Tibial artery (tissue), 4 donors: ENCODE data around the gene CCDC170.

ENCODE experiments used
- DNase-seq, 2 donors: peaks; one replicate each; pipeline ENCODE4 v3.0.0-alpha.2; 2019
- H3K27ac ChIP-seq, 2 donors: fragments of 200-600 bp; sonication (generic) in 1 of 2; 1 replicate in 1 of 2; 2 replicates in 1 of 2; pipeline ENCODE4 v1.5.1; 2018 to 2019; ENCODE audit warnings: mild to moderate bottlenecking in 1 of 2
- H3K27me3 ChIP-seq, 2 donors: fragments of 200-600 bp; sonication (generic) in 1 of 2; one replicate each; pipeline versions ENCODE4 v1.5.1 to v1.6.0; 2016 to 2019
- H3K36me3 ChIP-seq, 3 donors: fragments of 200-600 bp; sonication (generic) in 2 of 3; one replicate each; pipeline ENCODE4 v1.5.1; 2016 to 2019; ENCODE audit warnings: mild to moderate bottlenecking in 2 of 3
- H3K4me1 ChIP-seq, 4 donors: fragments of 200-600 bp; sonication (generic) in 2 of 4; 1 replicate in 3 of 4; 2 replicates in 1 of 4; pipeline ENCODE4 v1.5.1; 2016 to 2019
- H3K4me3 ChIP-seq, 2 donors: fragments of 200-600 bp; sonication (generic) in 1 of 2; 1 replicate in 1 of 2; 2 replicates in 1 of 2; pipeline ENCODE4 v1.5.1; 2018 to 2019; ENCODE audit warnings: mild to moderate bottlenecking in 2 of 2
- H3K9me3 ChIP-seq, 3 donors: fragments of 200-600 bp; sonication (generic) in 1 of 3; one replicate each; pipeline ENCODE4 v1.5.1; 2016 to 2019
- intact Hi-C: fragments of 100-400 bp; cut with DNase I; formaldehyde crosslinking; loops from one replicate; pipeline ENCODE4 v1.15.0; 2023; ENCODE audit warnings: low total_unique reads
- TF ChIP-seq, protein P1 (sequence below), 2 experiments: fragments of 200-600 bp in 1 of 2; fragments of 450-650 bp in 1 of 2; IDR thresholded peaks; one replicate each; pipeline ENCODE4 v1.5.1; 2017 to 2019; ENCODE audit warnings: antibody characterized with exemption in 2 of 2, mild to moderate bottlenecking in 1 of 2, moderate library complexity in 1 of 2

CCDC170 gene

GRCh38 chr6:151464702-151465101 is 29.1 kb upstream of the CCDC170 start:
- Histone ChIP-seq H3K4me1 (no peaks in the 10 kb centered on the region), H3K27ac (no peak overlapping the region), H3K27me3 (no peaks in the 10 kb centered on the region), H3K9me3 (no peaks in the 10 kb centered on the region), H3K36me3 (peaks cover 19 to 46% (median 30%) of the 10 kb centered on the region in 3 donors), H3K4me3 (no peak overlapping the region)
- TF ChIP-seq, protein P1, sequence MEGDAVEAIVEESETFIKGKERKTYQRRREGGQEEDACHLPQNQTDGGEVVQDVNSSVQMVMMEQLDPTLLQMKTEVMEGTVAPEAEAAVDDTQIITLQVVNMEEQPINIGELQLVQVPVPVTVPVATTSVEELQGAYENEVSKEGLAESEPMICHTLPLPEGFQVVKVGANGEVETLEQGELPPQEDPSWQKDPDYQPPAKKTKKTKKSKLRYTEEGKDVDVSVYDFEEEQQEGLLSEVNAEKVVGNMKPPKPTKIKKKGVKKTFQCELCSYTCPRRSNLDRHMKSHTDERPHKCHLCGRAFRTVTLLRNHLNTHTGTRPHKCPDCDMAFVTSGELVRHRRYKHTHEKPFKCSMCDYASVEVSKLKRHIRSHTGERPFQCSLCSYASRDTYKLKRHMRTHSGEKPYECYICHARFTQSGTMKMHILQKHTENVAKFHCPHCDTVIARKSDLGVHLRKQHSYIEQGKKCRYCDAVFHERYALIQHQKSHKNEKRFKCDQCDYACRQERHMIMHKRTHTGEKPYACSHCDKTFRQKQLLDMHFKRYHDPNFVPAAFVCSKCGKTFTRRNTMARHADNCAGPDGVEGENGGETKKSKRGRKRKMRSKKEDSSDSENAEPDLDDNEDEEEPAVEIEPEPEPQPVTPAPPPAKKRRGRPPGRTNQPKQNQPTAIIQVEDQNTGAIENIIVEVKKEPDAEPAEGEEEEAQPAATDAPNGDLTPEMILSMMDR (IDR thresholded peaks at IDR 0.05), result no peak
- intact Hi-C loops, result no loop called here
- no peak for DNase-seq

DNA sequence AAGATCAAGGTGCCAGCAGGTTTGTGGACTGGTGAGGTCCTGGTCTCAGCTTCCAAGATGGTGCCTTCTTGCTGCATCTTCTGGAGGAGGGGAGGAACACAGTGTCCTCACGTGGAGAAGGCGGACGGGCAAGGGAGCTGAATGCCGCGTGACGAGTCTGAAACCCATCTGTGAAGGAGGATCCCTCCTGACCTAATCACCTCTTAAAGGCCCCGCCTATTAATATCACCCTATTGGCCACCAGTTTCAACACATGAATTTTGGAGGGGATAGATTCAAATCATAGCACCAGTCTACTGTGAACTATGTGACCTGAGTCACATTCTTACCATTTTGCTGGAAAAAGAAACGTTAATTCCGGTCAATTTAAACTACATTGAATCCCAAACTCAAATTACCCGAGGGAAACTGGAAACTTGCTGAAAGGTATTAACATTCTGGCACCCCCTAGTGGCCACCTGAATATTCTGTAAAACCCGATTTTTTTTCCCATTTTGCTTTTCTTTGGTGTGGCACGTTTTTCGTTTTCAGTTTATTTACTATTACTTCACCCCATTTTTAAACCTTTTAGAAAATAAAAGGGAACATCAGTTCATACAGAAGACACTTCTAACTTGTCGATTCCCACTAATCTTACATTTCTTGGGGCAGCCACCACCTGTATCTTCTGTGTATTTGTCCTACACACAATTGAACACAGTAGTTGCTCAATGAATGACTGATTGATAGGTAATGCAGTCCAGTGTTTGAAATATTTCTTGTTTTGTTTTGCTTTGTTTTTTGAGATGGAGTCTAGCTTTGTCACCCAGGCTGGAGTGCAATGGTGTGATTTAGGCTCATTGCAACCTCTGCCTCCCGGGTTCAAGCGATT is 17.9 kb upstream of the CCDC170 start:
- H3K36me3 ChIP-seq, result no peaks in the 10 kb centered on the region
- DNase-seq, result no peak
- TF ChIP-seq, protein P1 (IDR thresholded peaks at IDR 0.05), result peak; percentile 78 to 85
- no peaks in the 10 kb centered on the region for H3K27me3 ChIP-seq
- no peak overlapping the region for H3K4me3 ChIP-seq
- H3K9me3 ChIP-seq, result no peaks in the 10 kb centered on the region
- peaks cover 0 to 5% (median 1%) of the 10 kb centered on the region in 4 donors for H3K4me1 ChIP-seq
- intact Hi-C loops, result loop anchor here (5.0 kb wide), 2 partner anchors 34 to 69 kb away; no protein-coding TSS in a partner anchor
- no peak overlapping the region for H3K27ac ChIP-seq

DNA sequence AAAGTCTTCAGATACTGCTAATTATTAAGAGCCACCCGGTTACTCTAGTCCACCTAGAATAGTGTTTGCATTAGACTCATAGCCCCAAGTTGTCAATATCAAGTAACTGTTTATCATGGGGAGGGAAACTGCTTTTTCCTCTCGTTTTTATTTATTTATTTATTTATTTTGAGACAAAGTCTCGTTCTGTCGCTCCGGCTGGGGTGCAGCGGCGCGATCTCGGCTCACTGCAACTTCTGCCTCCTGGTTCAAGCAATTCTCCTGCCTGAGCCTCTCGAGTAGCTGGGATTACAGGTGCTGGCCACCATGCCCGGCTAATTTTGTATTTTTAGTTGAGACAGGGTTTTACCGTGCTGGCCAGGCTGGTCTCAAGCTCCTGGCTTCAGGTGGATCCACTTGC is 16.1 kb upstream of the CCDC170 start:
- Histone ChIP-seq H3K27ac (no peak overlapping the region), H3K4me1 (peaks cover 0 to 16% (median 5%) of the 10 kb centered on the region in 4 donors), H3K9me3 (no peaks in the 10 kb centered on the region), H3K4me3 (no peak overlapping the region), H3K27me3 (no peaks in the 10 kb centered on the region), H3K36me3 (no peaks in the 10 kb centered on the region)
- no peak for DNase-seq
- TF ChIP-seq, protein P1 (IDR thresholded peaks at IDR 0.05), result no peak
- intact Hi-C loops, result loop anchor here (5.0 kb wide), 2 partner anchors 35 to 70 kb away; no protein-coding TSS in a partner anchor

GRCh38 chr6:151478670-151479069 is 15.1 kb upstream of the CCDC170 start:
- H3K27ac ChIP-seq, result no peak overlapping the region
- no peaks in the 10 kb centered on the region for H3K36me3 ChIP-seq
- H3K4me3 ChIP-seq, result no peak overlapping the region
- intact Hi-C loops, result loop anchor here (5.0 kb wide), 2 partner anchors 36 to 71 kb away; no protein-coding TSS in a partner anchor
- TF ChIP-seq, protein P1 (IDR thresholded peaks at IDR 0.05), result no peak
- no peak for DNase-seq
- no peaks in the 10 kb centered on the region for H3K9me3 ChIP-seq
- no peaks in the 10 kb centered on the region for H3K27me3 ChIP-seq
- peaks cover 0 to 17% (median 5%) of the 10 kb centered on the region in 4 donors for H3K4me1 ChIP-seq

DNA sequence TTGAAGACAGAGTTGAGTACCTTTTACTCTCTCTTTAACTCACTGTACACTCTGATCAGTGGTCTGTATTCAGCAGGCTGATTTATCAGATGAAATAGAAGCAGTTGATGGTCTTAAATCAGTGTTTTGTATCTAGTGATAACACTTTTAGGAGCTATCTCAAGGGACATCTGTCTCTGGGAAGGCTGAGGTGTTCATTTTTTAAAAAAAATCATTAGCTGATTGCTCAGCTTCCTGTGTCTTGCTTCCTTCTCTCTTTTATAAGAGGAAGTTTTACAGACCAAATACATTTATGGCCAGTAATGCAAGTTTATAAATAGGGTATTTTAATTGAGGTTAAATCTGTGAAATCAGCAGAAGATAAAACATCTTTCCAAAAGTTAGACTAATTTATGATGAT is 12.0 kb upstream of the CCDC170 start:
- DNase-seq, result no peak
- intact Hi-C loops, result no loop called here

More for the DNA sequence above, 12.0 kb upstream of the CCDC170 start:
- peaks cover 0 to 12% (median 4%) of the 10 kb centered on the region in 4 donors for H3K4me1 ChIP-seq
- no peaks in the 10 kb centered on the region for H3K9me3 ChIP-seq
- no peaks in the 10 kb centered on the region for H3K36me3 ChIP-seq
- H3K27ac ChIP-seq, result no peak overlapping the region
- H3K4me3 ChIP-seq, result no peak overlapping the region
- H3K27me3 ChIP-seq, result no peaks in the 10 kb centered on the region
- TF ChIP-seq, protein P1 (IDR thresholded peaks at IDR 0.05), result no peak
